SHP77 treated with DMSO at 0.1 percent for 48 hours (cell line): ENCODE measurements around the gene INTS2.
"Not testable (repeated sequence)": the region's sequence is repeated elsewhere in the genome, so short reads cannot be mapped to it uniquely, and the experiment has no call there.

ENCODE experiments used
- DNase-seq: peaks from one replicate; lab custom pipeline; 2025; lab: John Stamatoyannopoulos, UW

The INTS2 gene

DNA sequence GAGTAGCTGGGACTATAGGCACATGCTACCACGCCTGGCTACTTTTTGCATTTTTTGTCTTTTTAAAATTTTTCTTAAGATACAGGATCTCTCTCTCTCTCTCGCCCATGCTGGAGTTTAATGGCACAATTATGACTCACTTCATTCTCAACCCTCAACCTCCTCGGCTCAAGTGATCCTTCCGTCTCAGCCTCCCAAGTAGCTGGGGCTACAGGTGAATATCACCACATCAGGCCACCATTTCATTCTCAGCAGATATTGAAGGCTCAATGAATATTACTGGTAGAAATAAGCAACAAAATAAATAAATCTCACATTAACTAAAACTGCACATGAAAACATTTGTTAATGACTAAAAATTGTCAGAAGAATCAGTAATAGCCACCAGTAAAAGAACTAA lies 106.1 kb downstream of the INTS2 start:
- no peak for DNase-seq

GRCh38 chr17:61819265-61819664 lies 108.5 kb downstream of the INTS2 start:
- DNase-seq, result not testable (repeated sequence)

DNA sequence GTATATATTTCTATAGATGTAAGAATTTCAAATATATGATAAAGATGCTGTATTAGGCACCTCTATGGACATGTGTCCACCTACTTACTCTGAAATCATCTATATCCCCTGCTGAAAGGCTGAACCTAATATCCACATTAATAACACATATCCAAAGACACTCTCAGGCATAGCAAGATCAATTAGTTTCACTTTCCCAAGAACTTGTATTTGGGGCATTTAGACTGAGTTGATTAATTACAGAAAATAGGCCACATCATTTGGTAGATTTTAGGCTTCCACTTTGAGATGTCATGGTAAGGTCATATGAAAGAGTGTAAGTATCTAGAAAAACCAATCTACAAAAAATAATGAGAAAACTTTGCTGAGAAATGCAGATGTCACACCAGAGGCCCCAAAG lies 109.6 kb downstream of the INTS2 start:
- DNase-seq, result no peak

- DNase-seq, result no peak
These were observed 110.3 kb downstream of the INTS2 start for GRCh38 chr17:61817452-61817851.

- DNase-seq, result no peak
These were observed 111.2 kb downstream of the INTS2 start for GRCh38 chr17:61816538-61816937.

DNA sequence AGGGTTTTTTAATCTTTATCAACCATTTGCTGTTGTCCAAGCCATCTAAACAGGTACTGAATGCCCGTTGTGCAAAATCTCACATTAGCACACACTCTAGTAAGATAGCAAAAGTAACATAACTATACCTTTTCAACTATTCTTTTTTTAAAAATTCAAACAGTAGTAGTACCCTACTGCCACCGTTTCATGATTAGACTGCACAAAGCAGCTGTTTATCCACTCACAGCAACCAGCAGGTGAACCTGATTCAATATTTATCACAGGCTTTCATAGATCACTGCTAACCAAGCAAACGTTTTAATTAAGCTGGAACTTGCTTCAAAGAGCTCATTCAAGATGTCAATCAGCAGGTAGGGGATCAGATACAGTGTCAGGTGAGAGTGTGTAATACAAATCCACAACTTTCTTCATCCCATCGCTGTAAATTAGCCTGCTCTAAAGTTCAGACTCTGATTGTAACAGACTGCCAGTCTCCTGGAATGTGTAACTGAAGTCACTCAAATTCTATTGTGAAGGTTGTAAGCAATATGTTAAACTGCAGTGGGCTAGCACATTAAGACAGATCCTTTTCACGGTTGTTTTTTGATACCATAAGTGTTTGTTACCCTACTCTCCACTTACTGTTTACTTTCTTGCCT lies 111.8 kb downstream of the INTS2 start:
- DNase-seq, result peak; percentile 7
